ENCODE data around the gene TDRD1.

Gene TDRD1

DNA sequence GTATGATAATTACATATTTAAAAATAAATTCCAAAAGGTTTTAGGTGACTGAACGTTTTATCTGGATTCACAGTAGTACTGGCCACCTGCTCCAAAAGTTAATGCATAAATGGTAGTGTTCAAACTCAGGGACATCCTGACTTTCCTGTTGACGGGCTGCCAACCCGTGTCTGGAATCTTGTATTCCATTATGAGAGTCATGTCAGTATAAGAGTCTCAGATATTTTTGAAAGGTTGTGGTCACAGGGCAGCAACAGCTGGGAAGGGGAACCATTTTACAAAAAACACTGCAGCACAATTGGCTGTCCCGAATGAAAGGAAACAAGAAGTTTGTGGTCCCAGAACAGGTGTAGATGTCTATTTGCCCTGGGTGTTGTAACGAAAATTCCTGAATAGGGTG lies 2.8 kb downstream of the TDRD1 start:
- DNase-seq (ENCODE audit: low spot score) = no peak
- H3K27ac ChIP-seq = no peak overlapping the region
- POLR2A ChIA-PET (ENCODE audit: low non-redundant PET) = no interaction called here
- no peak for TF ChIP-seq CTCF (conservative IDR thresholded peaks at IDR 0.05; ENCODE audit: low read depth)
- CTCF ChIA-PET = interaction anchor here (0.7 kb wide), 1 partner anchor 56 kb away, joined by 4 read pairs; no protein-coding TSS in a partner anchor

DNA sequence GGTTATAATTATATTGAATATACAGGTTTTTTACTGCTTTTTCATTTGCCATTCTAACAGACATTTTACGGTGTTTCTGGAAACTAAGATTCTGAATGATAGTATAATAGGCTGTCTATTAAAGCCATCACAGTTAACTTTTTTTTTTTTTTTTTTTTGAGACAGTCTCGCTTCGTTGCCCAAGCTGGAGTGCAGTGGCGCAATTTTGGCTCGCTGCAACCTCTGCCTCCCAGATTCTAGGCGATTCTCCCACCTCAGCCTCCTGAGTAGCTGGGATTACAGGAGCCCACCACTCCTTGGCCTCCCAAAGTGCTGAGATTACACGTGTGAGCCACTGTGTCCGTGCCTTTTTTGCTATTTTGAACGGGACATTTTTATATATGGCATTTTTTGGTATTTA lies 4.4 kb downstream of the TDRD1 start:
- TF ChIP-seq CTCF (conservative IDR thresholded peaks at IDR 0.05; ENCODE audit: low read depth) = no peak
- POLR2A ChIA-PET (ENCODE audit: low non-redundant PET) = no interaction called here
- CTCF ChIA-PET = no interaction called here
- no peak for DNase-seq (ENCODE audit: low spot score)
- no peak overlapping the region for H3K27ac ChIP-seq

- H3K27ac ChIP-seq = no peak overlapping the region
- POLR2A ChIA-PET (ENCODE audit: low non-redundant PET) = no interaction called here
- CTCF ChIA-PET = no interaction called here
- DNase-seq (ENCODE audit: low spot score) = no peak
- no peak for TF ChIP-seq CTCF (conservative IDR thresholded peaks at IDR 0.05; ENCODE audit: low read depth)
Observed at GRCh38 chr10:114184276-114184675, 5.1 kb downstream of the TDRD1 start.

DNA sequence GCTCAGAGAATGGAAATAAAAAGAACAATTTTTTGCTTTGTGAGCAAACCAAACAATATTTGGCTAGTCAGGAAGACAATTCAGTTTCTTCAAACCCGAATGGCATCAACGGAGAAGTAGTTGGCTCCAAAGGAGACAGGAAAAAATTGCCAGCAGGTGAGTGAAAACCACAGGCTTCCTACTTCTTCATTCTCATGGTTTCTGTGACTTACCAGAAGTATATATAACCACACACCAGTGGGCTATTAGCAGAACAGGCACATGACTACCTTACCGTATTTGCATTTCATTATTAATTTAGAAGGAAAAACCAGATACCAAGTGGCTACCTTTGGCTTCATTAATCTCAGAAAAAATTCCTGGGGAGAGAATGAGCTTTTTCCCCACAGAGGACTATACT lies 8.8 kb downstream of the TDRD1 start:
- DNase-seq (ENCODE audit: low spot score) = no peak
- CTCF ChIA-PET = interaction anchor here (1.1 kb wide), 1 partner anchor 8 kb away, joined by 5 read pairs; no protein-coding TSS in a partner anchor
- no peak for TF ChIP-seq CTCF (conservative IDR thresholded peaks at IDR 0.05; ENCODE audit: low read depth)
- no peak overlapping the region for H3K27ac ChIP-seq
- POLR2A ChIA-PET (ENCODE audit: low non-redundant PET) = no interaction called here

- DNase-seq (ENCODE audit: low spot score) = no peak
- H3K27ac ChIP-seq = no peak overlapping the region
- ChIA-PET CTCF (interaction anchor here (1.1 kb wide), 1 partner anchor 9 kb away, joined by 5 read pairs; no protein-coding TSS in a partner anchor), POLR2A (ENCODE audit: low non-redundant PET) (interaction anchor here (0.7 kb wide), 1 partner anchor 91 kb away, joined by 3 read pairs; no protein-coding TSS in a partner anchor)
- no peak for TF ChIP-seq CTCF (conservative IDR thresholded peaks at IDR 0.05; ENCODE audit: low read depth)
Observed at GRCh38 chr10:114188900-114189299, 9.7 kb downstream of the TDRD1 start.

GRCh38 chr10:114189700-114190099 lies 10.5 kb downstream of the TDRD1 start:
- no peak for TF ChIP-seq CTCF (conservative IDR thresholded peaks at IDR 0.05; ENCODE audit: low read depth)
- DNase-seq (ENCODE audit: low spot score) = no peak
- ChIA-PET CTCF (no interaction called here), POLR2A (ENCODE audit: low non-redundant PET) (interaction anchor here (0.7 kb wide), 1 partner anchor 91 kb away, joined by 3 read pairs; no protein-coding TSS in a partner anchor)
- no peak overlapping the region for H3K27ac ChIP-seq

DNA sequence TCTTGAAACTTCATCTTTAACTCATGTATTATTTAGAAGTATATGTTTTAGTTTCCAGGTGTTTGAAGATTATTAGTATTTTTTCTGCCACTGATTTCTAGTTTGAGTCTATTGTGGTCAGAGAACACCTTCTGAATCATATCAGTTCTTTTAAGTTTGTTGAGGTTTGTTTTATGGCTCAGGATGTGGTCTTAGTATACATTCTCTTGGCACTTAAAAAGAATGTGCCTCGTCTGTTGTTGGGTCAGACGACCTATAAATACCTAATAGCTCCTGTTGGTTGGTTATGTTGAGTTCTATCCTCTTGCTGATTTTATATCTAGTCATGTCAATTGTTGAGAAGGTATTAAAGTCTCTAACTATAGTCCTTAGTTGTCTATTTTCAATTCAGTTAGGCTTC lies 15.9 kb downstream of the TDRD1 start:
- TF ChIP-seq CTCF (conservative IDR thresholded peaks at IDR 0.05; ENCODE audit: low read depth) = no peak
- POLR2A ChIA-PET (ENCODE audit: low non-redundant PET) = no interaction called here
- CTCF ChIA-PET = no interaction called here
- H3K27ac ChIP-seq = no peak overlapping the region
- no peak for DNase-seq (ENCODE audit: low spot score)

Data from RWPE1 (cell line).